ENCODE results near the gene ALDH6A1. TPM values are rescaled to one million over a fixed set of nuclear protein-coding genes. Genes with fewer than 3 reads are reported as not detected.

ALDH6A1 gene
- total RNA-seq, 1 experiment from 2014 or later, result 30.0 TPM

- POLR2A ChIA-PET, result no interaction called here
- Histone ChIP-seq H3K4me1 (peaks cover 12% of the 10 kb centered on the region), H3K4me3 (ENCODE audit: low read depth, low read length) (no peak overlapping the region), H3K9me3 (no peaks in the 10 kb centered on the region), H3K27me3 (replicated peaks; ENCODE audit: control insufficient read depth, insufficient read depth, low read length) (no peaks in the 10 kb centered on the region), H3K36me3 (ENCODE audit: control insufficient read depth, insufficient read depth, low read length) (no peaks in the 10 kb centered on the region; the same call in 1 of the 2 replicates)
- CTCF ChIA-PET, result interaction anchor here (0.7 kb wide), 1 partner anchor 189 kb away, joined by 4 read pairs; no protein-coding TSS in a partner anchor
- Mint-ChIP-seq H3K4me3 (ENCODE audit: unreplicated experiment) (no peak overlapping the region), H3K4me1 (ENCODE audit: low read depth, unreplicated experiment) (peaks cover 13% of the 10 kb centered on the region), H3K27ac (ENCODE audit: unreplicated experiment) (peak overlapping the region; percentile 18), H3K27me3 (ENCODE audit: insufficient read depth, unreplicated experiment) (no peaks in the 10 kb centered on the region), H3K9me3 (ENCODE audit: unreplicated experiment) (no peaks in the 10 kb centered on the region), H3K36me3 (ENCODE audit: insufficient read depth, unreplicated experiment) (peaks cover 14% of the 10 kb centered on the region)
- peak in 1 of 2 experiments; percentile 7 for DNase-seq
- BruUV-seq (replicated peaks), result no TSS peak
- TF ChIP-seq CTCF (IDR thresholded peaks at IDR 0.05; ENCODE audit: insufficient read depth in 1 of 2, low read depth in 1 of 2, low read length in 1 of 2, severe bottlenecking in 1 of 2, unreplicated experiment in 1 of 2), result no peak
- intact Hi-C loops (cut with micrococcal nuclease; ENCODE audit: unreplicated experiment), result no loop called here
Measured at GRCh38 chr14:74080820-74081460, 3.3 kb downstream of the ALDH6A1 start.

- Mint-ChIP-seq H3K27me3 (ENCODE audit: insufficient read depth, unreplicated experiment) (no peaks in the 10 kb centered on the region), H3K9me3 (ENCODE audit: unreplicated experiment) (no peaks in the 10 kb centered on the region), H3K36me3 (ENCODE audit: insufficient read depth, unreplicated experiment) (no peaks in the 10 kb centered on the region), H3K4me1 (ENCODE audit: low read depth, unreplicated experiment) (peaks cover 13% of the 10 kb centered on the region), H3K4me3 (ENCODE audit: unreplicated experiment) (no peak overlapping the region), H3K27ac (ENCODE audit: unreplicated experiment) (no peak overlapping the region)
- DNase-seq, result no peak
- Histone ChIP-seq H3K4me1 (peaks cover 10% of the 10 kb centered on the region), H3K36me3 (ENCODE audit: control insufficient read depth, insufficient read depth, low read length) (no peaks in the 10 kb centered on the region; the same call in 1 of the 2 replicates), H3K4me3 (ENCODE audit: low read depth, low read length) (no peak overlapping the region), H3K27me3 (replicated peaks; ENCODE audit: control insufficient read depth, insufficient read depth, low read length) (no peaks in the 10 kb centered on the region), H3K9me3 (no peaks in the 10 kb centered on the region)
- no TSS peak for BruUV-seq (replicated peaks)
- no peak for TF ChIP-seq CTCF (IDR thresholded peaks at IDR 0.05; ENCODE audit: insufficient read depth in 1 of 2, low read depth in 1 of 2, low read length in 1 of 2, severe bottlenecking in 1 of 2, unreplicated experiment in 1 of 2)
- POLR2A ChIA-PET, result no interaction called here
- intact Hi-C loops (cut with micrococcal nuclease; ENCODE audit: unreplicated experiment), result no loop called here
- CTCF ChIA-PET, result no interaction called here
Measured at GRCh38 chr14:74077401-74077800, 6.9 kb downstream of the ALDH6A1 start.

- no peak for TF ChIP-seq CTCF (IDR thresholded peaks at IDR 0.05; ENCODE audit: insufficient read depth in 1 of 2, low read depth in 1 of 2, low read length in 1 of 2, severe bottlenecking in 1 of 2, unreplicated experiment in 1 of 2)
- Mint-ChIP-seq H3K36me3 (ENCODE audit: insufficient read depth, unreplicated experiment) (peaks cover 6% of the 10 kb centered on the region), H3K4me1 (ENCODE audit: low read depth, unreplicated experiment) (peaks cover 7% of the 10 kb centered on the region), H3K4me3 (ENCODE audit: unreplicated experiment) (no peak overlapping the region), H3K27me3 (ENCODE audit: insufficient read depth, unreplicated experiment) (no peaks in the 10 kb centered on the region), H3K9me3 (ENCODE audit: unreplicated experiment) (no peaks in the 10 kb centered on the region), H3K27ac (ENCODE audit: unreplicated experiment) (no peak overlapping the region)
- no TSS peak for BruUV-seq (replicated peaks)
- Histone ChIP-seq H3K9me3 (no peaks in the 10 kb centered on the region), H3K27me3 (replicated peaks; ENCODE audit: control insufficient read depth, insufficient read depth, low read length) (no peaks in the 10 kb centered on the region), H3K4me1 (no peaks in the 10 kb centered on the region), H3K4me3 (ENCODE audit: low read depth, low read length) (no peak overlapping the region), H3K36me3 (ENCODE audit: control insufficient read depth, insufficient read depth, low read length) (no peaks in the 10 kb centered on the region)
- ChIA-PET CTCF (no interaction called here), POLR2A (no interaction called here)
- intact Hi-C loops (cut with micrococcal nuclease; ENCODE audit: unreplicated experiment), result no loop called here
- DNase-seq, result no peak
Measured at GRCh38 chr14:74065746-74066575, 18.3 kb downstream of the ALDH6A1 start.

Data from Caco-2 (cell line).